Brain microvascular endothelial cell (primary cell): Measurements from ENCODE around the gene CFAP410.

Experiments
- DNase-seq: peaks from one replicate; pipeline ENCODE4 v3.0.0-alpha.2; 2020
- H3K27ac ChIP-seq: fragments of 250-450 bp; sonication (Bioruptor Pico); 2 replicates; pipeline ENCODE4 v1.5.1; 2020; ENCODE audit warnings: mild to moderate bottlenecking, moderate library complexity
- H3K27me3 ChIP-seq: fragments of 250-450 bp; sonication (Bioruptor Pico); replicated peaks from 2 replicates; pipeline ENCODE4 v1.5.1; 2020; ENCODE audit warnings: mild to moderate bottlenecking
- H3K36me3 ChIP-seq: fragments of 250-450 bp; sonication (Bioruptor Pico); replicated peaks from 2 replicates; pipeline ENCODE4 v1.5.1; 2020; ENCODE audit warnings: mild to moderate bottlenecking
- H3K4me3 ChIP-seq: 2 replicates; pipeline ENCODE4 v1.5.1; 2011; ENCODE audit warnings: low read depth, mild to moderate bottlenecking, control low read depth, low read length, moderate library complexity
- CTCF ChIP-seq: IDR thresholded peaks from 2 replicates; pipeline ENCODE4 v1.5.1; 2011; ENCODE audit warnings: low read depth, mild to moderate bottlenecking, moderate library complexity, low read length, control low read depth, inconsistent platforms; ENCODE audit errors: missing control alignments
- in situ Hi-C: cut with HindIII; loops from 2 replicates; pipeline ENCODE4 v1.10.0; 2017; ENCODE audit warnings: low sequenced_read_pairs, low pct_ligation_motif_present

CFAP410 gene

GRCh38 chr21:44291078-44291935 lies 47.9 kb downstream of the CFAP410 start:
- no peaks in the 10 kb centered on the region for H3K27me3 ChIP-seq
- H3K4me3 ChIP-seq = no peak overlapping the region
- no peak for TF ChIP-seq CTCF
- DNase-seq = no peak
- in situ Hi-C loops = no loop called here
- no peaks in the 10 kb centered on the region for H3K36me3 ChIP-seq
- H3K27ac ChIP-seq = no peak overlapping the region

- H3K36me3 ChIP-seq = no peaks in the 10 kb centered on the region
- H3K4me3 ChIP-seq = no peak overlapping the region
- H3K27ac ChIP-seq = no peak overlapping the region
- in situ Hi-C loops = no loop called here
- DNase-seq = no peak
- no peak for TF ChIP-seq CTCF
- H3K27me3 ChIP-seq = no peaks in the 10 kb centered on the region
Observed at GRCh38 chr21:44290327-44291077, 48.7 kb downstream of the CFAP410 start.

- in situ Hi-C loops = no loop called here
- H3K4me3 ChIP-seq = no peak overlapping the region
- TF ChIP-seq CTCF = no peak
- H3K27ac ChIP-seq = no peak overlapping the region
- DNase-seq = no peak
- H3K36me3 ChIP-seq = no peaks in the 10 kb centered on the region
- no peaks in the 10 kb centered on the region for H3K27me3 ChIP-seq
Observed at GRCh38 chr21:44289381-44290010, 49.7 kb downstream of the CFAP410 start.

- H3K36me3 ChIP-seq = no peaks in the 10 kb centered on the region
- TF ChIP-seq CTCF = no peak
- in situ Hi-C loops = no loop called here
- no peak overlapping the region for H3K4me3 ChIP-seq
- H3K27ac ChIP-seq = no peak overlapping the region
- DNase-seq = no peak
- H3K27me3 ChIP-seq = no peaks in the 10 kb centered on the region
Observed at GRCh38 chr21:44288251-44289110, 50.7 kb downstream of the CFAP410 start.
